Measurements from ENCODE around the gene PCBP3.

GRCh38 chr21:45830221-45830640, 186.7 kb downstream of the PCBP3 start:
- TF ChIP-seq, protein P1, sequence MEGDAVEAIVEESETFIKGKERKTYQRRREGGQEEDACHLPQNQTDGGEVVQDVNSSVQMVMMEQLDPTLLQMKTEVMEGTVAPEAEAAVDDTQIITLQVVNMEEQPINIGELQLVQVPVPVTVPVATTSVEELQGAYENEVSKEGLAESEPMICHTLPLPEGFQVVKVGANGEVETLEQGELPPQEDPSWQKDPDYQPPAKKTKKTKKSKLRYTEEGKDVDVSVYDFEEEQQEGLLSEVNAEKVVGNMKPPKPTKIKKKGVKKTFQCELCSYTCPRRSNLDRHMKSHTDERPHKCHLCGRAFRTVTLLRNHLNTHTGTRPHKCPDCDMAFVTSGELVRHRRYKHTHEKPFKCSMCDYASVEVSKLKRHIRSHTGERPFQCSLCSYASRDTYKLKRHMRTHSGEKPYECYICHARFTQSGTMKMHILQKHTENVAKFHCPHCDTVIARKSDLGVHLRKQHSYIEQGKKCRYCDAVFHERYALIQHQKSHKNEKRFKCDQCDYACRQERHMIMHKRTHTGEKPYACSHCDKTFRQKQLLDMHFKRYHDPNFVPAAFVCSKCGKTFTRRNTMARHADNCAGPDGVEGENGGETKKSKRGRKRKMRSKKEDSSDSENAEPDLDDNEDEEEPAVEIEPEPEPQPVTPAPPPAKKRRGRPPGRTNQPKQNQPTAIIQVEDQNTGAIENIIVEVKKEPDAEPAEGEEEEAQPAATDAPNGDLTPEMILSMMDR (IDR thresholded peaks at IDR 0.05; ENCODE audit: insufficient read depth, low read length, poor library complexity, severe bottlenecking): no peak
- TF ChIP-seq EZH2phosphoT487 (conservative IDR thresholded peaks at IDR 0.05; ENCODE audit: low read length): no peak

All from SU-DHL-6 (cell line).